ENCODE measurements around the gene ANO10.

DNA sequence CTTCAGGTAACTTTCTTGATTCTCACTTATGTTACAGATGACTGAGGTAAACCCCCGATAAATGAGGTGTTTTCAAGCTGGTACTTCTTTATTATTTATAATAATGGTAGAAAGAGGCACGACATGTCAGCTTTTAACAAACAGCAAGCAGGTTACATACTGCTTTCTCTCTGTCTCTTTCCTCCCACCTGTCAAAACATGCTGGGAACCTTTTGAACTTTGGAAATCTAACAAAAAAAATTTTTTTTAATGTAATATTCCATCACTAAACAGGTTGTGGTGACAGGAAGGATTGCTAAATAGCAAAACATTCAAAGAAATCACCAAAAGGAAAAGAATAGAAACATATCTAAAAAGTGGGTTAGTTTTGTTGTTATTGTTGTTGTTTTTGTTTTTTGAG is 48.2 kb downstream of the ANO10 start:
- TF ChIP-seq, protein P1, sequence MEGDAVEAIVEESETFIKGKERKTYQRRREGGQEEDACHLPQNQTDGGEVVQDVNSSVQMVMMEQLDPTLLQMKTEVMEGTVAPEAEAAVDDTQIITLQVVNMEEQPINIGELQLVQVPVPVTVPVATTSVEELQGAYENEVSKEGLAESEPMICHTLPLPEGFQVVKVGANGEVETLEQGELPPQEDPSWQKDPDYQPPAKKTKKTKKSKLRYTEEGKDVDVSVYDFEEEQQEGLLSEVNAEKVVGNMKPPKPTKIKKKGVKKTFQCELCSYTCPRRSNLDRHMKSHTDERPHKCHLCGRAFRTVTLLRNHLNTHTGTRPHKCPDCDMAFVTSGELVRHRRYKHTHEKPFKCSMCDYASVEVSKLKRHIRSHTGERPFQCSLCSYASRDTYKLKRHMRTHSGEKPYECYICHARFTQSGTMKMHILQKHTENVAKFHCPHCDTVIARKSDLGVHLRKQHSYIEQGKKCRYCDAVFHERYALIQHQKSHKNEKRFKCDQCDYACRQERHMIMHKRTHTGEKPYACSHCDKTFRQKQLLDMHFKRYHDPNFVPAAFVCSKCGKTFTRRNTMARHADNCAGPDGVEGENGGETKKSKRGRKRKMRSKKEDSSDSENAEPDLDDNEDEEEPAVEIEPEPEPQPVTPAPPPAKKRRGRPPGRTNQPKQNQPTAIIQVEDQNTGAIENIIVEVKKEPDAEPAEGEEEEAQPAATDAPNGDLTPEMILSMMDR (IDR thresholded peaks at IDR 0.05 in 8 of 11, conservative IDR thresholded peaks at IDR 0.05 in 3 of 11): no peak
- TF ChIP-seq POLR2A (IDR thresholded peaks at IDR 0.05) (no peak), POLR2AphosphoS5 (IDR thresholded peaks at IDR 0.05) (no peak)

All from spleen (tissue), 7 donors.